Gastroesophageal sphincter (tissue), 4 donors: ENCODE data around the gene PNCK. TPM values are rescaled to one million over a fixed set of nuclear protein-coding genes. Genes with fewer than 3 reads are reported as not detected.
A peak's percentile ranks its signal among the peaks of the same experiment; 100 is the strongest.

ENCODE experiments used
- ATAC-seq: fragments of 150-250 bp; one replicate; pipeline ENCODE4 v1.9.1; 2016; ENCODE audit warnings: mild to moderate bottlenecking, moderate library complexity
- H3K27ac ChIP-seq, 4 donors: fragments of 200-600 bp; sonication (generic) in 3 of 4; 1 replicate in 3 of 4; 2 replicates in 1 of 4; pipeline ENCODE4 v1.5.1; 2016 to 2019
- H3K27me3 ChIP-seq: fragments of 200-600 bp; sonication (generic); one replicate; pipeline ENCODE4 v1.5.1; 2019
- H3K36me3 ChIP-seq, 2 donors: fragments of 200-600 bp; sonication (generic); one replicate each; pipeline ENCODE4 v1.5.1; 2019; ENCODE audit warnings: control low read depth in 1 of 2
- H3K4me1 ChIP-seq, 3 donors: fragments of 200-600 bp; sonication (generic); 1 replicate in 2 of 3; 2 replicates in 1 of 3; pipeline ENCODE4 v1.5.1; 2016 to 2019; ENCODE audit warnings: control low read depth in 2 of 3
- H3K4me3 ChIP-seq, 2 donors: fragments of 200-600 bp; sonication (generic); one replicate each; pipeline ENCODE4 v1.5.1; 2019; ENCODE audit warnings: mild to moderate bottlenecking in 1 of 2, moderate library complexity in 1 of 2
- H3K9me3 ChIP-seq, 3 donors: fragments of 200-600 bp; sonication (generic); one replicate each; pipeline ENCODE4 v1.5.1; 2017 to 2019; ENCODE audit warnings: control low read depth in 2 of 3
- EP300 ChIP-seq: sonication (generic); formaldehyde crosslinking; IDR thresholded peaks from one replicate; pipeline ENCODE4 v1.6.1; 2017; ENCODE audit warnings: antibody characterized with exemption, mild to moderate bottlenecking
- POLR2A ChIP-seq, 2 donors: fragments of 450-650 bp; IDR thresholded peaks; one replicate each; pipeline ENCODE4 v1.6.1; 2017; ENCODE audit warnings: antibody characterized with exemption in 2 of 2, mild to moderate bottlenecking in 2 of 2, moderate library complexity in 1 of 2
- POLR2AphosphoS5 ChIP-seq: sonication (generic); formaldehyde crosslinking; IDR thresholded peaks from one replicate; pipeline ENCODE4 v1.6.1; 2017; ENCODE audit warnings: antibody characterized with exemption
- WGBS, 2 donors: methylation state at CpG; one replicate each; pipeline ENCODE4 v1.1.5; 2018; ENCODE audit warnings: low coverage in 1 of 2; 5-methylcytosine and 5-hydroxymethylcytosine counted together
- total RNA-seq, 4 donors: library from RNA; depleted of rRNA; stranded (reverse); fragments of >200 nt; gene quantifications; one replicate each; pipeline ENCODE4 v1.1.0, GENCODE V29; 2016
- TF ChIP-seq, protein P1 (sequence below), 4 experiments: fragments of 200-600 bp in 2 of 4; fragments of 450-650 bp in 2 of 4; sonication (generic) in 1 of 4; IDR thresholded peaks; one replicate each; pipeline ENCODE4 v1.5.1; 2017 to 2019; ENCODE audit warnings: antibody characterized with exemption in 4 of 4, mild to moderate bottlenecking in 2 of 4, moderate library complexity in 2 of 4

PNCK gene
- total RNA-seq, 4 donors from 2014 or later = 14.4 to 55.9 (median 30.1) TPM

DNA sequence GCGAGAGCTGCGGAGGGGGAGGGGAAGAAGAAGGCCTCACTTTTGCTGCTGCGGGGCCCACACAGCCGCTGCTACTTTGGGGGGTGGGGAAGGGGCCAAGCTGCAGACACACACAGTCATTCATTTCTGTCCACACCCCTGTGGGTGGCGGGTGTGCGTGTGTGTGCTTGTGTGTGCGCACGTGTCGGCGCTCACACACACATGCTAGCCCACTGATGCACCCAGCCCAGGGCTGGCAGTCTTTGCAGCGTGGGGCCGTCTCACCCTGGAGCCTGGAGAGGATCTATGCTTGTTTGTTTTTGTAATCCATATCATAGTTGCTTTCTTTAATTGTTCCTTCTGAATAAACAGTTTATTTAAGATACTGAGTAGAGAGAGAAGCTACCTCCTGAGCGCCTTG is 22.7 kb downstream of the PNCK start:
- no peak for ATAC-seq
- Histone ChIP-seq H3K4me1 (peaks cover 0 to 17% (median 0%) of the 10 kb centered on the region in 3 donors), H3K9me3 (peaks cover 0 to 5% (median 0%) of the 10 kb centered on the region in 3 donors), H3K27me3 (peaks cover 44% of the 10 kb centered on the region), H3K27ac (no peak overlapping the region), H3K36me3 (no peaks in the 10 kb centered on the region), H3K4me3 (no peak overlapping the region)
- 82% methylated on average over 8 of the region's 13 CpGs; no CpG with 5 or more reads in 1 of the 2 donors for WGBS, 2 donors
- TF ChIP-seq, protein P1, sequence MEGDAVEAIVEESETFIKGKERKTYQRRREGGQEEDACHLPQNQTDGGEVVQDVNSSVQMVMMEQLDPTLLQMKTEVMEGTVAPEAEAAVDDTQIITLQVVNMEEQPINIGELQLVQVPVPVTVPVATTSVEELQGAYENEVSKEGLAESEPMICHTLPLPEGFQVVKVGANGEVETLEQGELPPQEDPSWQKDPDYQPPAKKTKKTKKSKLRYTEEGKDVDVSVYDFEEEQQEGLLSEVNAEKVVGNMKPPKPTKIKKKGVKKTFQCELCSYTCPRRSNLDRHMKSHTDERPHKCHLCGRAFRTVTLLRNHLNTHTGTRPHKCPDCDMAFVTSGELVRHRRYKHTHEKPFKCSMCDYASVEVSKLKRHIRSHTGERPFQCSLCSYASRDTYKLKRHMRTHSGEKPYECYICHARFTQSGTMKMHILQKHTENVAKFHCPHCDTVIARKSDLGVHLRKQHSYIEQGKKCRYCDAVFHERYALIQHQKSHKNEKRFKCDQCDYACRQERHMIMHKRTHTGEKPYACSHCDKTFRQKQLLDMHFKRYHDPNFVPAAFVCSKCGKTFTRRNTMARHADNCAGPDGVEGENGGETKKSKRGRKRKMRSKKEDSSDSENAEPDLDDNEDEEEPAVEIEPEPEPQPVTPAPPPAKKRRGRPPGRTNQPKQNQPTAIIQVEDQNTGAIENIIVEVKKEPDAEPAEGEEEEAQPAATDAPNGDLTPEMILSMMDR (IDR thresholded peaks at IDR 0.05) = no peak
- TF ChIP-seq POLR2A (IDR thresholded peaks at IDR 0.05) = no peak

DNA sequence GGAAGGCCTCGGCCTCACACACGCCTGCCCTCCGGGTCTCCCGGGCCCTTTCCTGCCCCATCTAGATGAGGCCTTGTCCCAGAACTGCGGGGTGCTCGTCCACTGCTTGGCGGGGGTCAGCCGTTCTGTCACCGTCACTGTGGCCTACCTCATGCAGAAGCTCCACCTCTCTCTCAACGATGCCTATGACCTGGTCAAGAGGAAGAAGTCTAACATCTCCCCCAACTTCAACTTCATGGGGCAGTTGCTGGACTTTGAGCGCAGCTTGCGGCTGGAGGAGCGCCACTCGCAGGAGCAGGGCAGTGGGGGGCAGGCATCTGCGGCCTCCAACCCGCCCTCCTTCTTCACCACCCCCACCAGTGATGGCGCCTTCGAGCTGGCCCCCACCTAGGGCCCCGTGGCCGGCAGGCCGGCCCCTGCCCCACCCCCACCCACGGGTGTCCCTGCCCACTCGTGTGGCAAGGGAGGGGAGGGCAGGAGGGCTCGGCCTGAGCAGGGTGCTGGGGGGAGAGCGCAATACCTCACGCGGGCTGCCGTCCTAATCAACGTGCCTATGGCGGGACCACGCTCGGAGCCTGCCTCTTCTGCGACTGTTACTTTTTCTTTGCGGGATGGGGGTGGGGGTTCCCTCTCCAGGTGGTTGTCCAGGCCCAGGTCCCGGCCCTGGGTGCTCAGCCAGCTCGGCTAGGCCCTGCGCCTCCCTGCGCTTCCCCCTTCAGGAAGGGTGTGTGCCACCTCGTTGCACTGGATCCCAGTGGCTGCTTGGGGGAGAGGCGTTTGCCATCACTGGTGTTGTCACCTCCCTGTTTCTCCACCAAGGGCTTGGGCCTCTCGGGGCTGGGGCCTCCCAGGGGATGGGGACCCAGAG is 23.5 kb downstream of the PNCK start:
- peaks cover 52% of the 10 kb centered on the region for H3K27me3 ChIP-seq

DNA sequence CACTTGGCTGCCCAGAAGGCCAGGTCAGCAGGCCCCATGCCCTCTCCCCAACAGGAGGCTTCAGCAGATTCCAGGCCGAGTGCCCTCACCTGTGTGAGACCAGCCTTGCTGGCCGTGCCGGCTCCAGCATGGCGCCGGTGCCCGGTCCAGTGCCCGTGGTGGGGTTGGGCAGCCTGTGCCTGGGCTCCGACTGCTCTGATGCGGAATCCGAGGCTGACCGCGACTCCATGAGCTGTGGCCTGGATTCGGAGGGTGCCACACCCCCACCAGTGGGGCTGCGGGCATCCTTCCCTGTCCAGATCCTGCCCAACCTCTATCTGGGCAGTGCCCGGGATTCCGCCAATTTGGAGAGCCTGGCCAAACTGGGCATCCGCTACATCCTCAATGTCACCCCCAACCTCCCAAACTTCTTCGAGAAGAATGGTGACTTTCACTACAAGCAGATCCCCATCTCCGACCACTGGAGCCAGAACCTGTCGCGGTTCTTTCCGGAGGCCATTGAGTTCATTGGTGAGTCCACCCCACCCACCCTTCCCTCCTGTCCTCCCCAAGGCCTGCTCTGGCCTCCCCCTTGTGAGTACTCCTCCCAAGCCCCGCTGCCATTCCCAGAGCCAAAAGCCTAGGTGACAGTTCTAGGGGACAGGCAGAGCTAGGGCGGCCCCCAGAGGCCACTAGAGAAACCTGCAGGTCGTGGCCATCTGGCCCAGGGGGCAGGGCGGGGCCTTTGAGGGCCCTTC is 24.3 kb downstream of the PNCK start:
- Histone ChIP-seq H3K4me1 (peaks cover 0 to 21% (median 0%) of the 10 kb centered on the region in 3 donors), H3K36me3 (no peaks in the 10 kb centered on the region), H3K9me3 (peaks cover 0 to 5% (median 0%) of the 10 kb centered on the region in 3 donors), H3K27me3 (peaks cover 60% of the 10 kb centered on the region), H3K4me3 (no peak overlapping the region), H3K27ac (no peak overlapping the region)
- ATAC-seq = no peak
- 100% methylated on average over 1 of the region's 26 CpGs; no CpG with 5 or more reads in 1 of the 2 donors for WGBS, 2 donors
- no peak for TF ChIP-seq EP300
- TF ChIP-seq, protein P1 (IDR thresholded peaks at IDR 0.05) = peak in 1 of 4 experiments; percentile 22

More for the DNA sequence above, 23.5 kb downstream of the PNCK start:
- Histone ChIP-seq H3K27ac (no peak overlapping the region), H3K4me3 (no peak overlapping the region), H3K4me1 (peaks cover 0 to 17% (median 0%) of the 10 kb centered on the region in 3 donors), H3K36me3 (no peaks in the 10 kb centered on the region), H3K9me3 (peaks cover 0 to 5% (median 0%) of the 10 kb centered on the region in 3 donors)
- no CpG with 5 or more reads among the region's 41 CpGs for WGBS, 2 donors
- ATAC-seq = no peak
- no peak for TF ChIP-seq POLR2A (IDR thresholded peaks at IDR 0.05)
- TF ChIP-seq, protein P1 (IDR thresholded peaks at IDR 0.05) = no peak
- TF ChIP-seq EP300 = no peak
- TF ChIP-seq POLR2AphosphoS5 = no peak

DNA sequence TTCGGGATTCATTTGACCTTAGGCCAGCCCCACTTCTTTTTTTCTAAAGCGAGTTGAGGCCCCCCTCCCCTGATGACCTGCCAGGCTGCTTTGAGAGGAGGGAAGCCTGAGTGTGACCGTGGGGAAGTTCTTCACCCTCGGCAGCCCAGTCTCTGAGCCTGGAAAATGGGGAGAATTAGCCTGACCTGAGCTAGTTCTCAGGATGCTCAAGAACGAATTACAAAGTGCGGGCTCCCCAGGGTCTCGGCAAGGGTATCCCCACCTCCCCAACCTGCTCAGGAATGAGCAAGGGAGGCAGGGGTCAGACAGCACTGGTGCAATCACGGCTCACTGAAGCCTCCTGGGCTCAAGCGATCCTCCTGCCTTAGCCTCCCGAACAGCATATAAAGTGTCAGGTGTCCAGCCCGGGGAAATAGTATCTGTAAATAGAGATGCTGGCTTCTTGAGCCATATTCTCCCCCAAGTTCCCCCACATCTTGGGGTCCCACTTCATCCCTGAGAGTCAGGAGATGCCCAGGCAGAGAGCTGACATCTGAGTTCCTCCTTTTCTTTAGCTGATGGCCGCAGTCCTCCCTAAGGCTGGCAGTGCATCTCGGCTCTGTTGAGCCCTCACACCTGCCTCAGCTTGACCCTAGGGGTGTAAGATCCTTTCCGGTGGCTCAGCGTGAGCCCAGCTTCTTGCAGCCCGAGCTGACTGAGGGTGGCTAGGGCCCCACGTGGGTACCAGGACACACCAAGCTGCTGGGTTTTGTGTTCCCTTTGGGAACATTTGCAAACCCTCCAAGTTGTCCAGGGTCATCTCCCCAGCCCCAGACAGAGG is 25.0 kb downstream of the PNCK start:
- 98% methylated on average over 5 of the region's 17 CpGs; no CpG with 5 or more reads in 1 of the 2 donors for WGBS, 2 donors
- TF ChIP-seq, protein P1 (IDR thresholded peaks at IDR 0.05) = no peak
- no peak for TF ChIP-seq POLR2AphosphoS5
- no peak for TF ChIP-seq POLR2A (IDR thresholded peaks at IDR 0.05)
- no peak for TF ChIP-seq EP300

More for the DNA sequence above, 25.0 kb downstream of the PNCK start:
- Histone ChIP-seq H3K9me3 (peaks cover 0 to 2% (median 0%) of the 10 kb centered on the region in 3 donors), H3K4me1 (peaks cover 0 to 27% (median 3%) of the 10 kb centered on the region in 3 donors), H3K36me3 (no peaks in the 10 kb centered on the region), H3K27ac (no peak overlapping the region), H3K4me3 (no peak overlapping the region), H3K27me3 (peaks cover 65% of the 10 kb centered on the region)
- ATAC-seq = no peak
